CD4-positive, alpha-beta T cell treated with Interleukin-15 for 4 hours (primary cell): ENCODE data around the gene PSMD14.

Experiments
- DNase-seq: peaks from one replicate; pipeline ENCODE4 v3.0.0-alpha.2; 2020; ENCODE audit warnings: low spot score

Gene PSMD14

DNA sequence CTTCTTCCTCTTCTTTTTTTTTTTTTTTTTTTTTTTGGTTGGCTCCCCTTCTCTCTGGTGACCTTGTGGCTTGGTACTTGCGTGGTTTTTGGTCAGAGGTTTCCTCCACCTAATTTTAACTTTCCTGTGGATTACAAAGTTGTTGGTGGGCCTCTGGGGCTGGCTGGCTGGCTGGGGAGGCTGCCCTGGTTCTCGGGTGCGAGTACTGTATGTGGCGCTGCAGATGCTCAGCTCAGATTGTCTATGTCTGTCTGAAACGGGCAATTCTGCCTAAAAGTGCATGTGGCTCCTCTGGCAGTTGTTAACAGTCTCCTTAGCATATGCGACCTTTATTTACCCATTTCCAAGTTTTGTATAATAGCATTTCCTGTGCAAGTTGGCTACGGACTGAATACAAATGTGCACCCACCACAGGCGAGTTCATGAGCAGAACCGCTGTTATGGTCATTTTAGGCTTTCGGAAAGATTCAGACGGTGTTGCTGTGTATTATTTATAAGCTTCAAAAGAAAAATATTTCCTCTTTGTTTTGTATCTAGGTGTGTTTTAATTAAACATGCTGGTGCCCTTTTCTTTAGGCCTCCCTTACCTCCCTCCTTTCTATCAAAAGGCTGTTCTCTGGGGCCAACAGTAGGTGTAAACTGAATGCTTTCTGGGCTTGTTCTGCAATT, 112.3 kb downstream of the PSMD14 start:
- no peak for DNase-seq

DNA sequence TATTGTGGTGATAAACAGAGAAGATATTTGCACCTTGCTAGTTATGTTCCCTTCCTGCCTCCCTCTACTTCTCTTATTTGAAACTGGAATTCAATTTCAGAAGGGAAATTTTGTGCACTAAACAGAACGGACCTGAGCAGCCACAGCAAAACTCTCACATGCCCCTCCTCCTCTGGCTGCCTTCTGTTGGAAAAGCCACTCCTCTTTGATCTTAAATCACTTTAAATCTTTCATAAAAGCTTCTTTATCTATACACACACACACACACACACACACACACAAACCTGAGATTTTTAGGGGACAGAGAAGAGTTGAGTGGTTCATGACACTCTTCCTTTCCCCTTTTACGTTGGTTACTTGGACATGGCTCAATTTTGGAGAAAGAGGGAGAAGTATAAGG, 113.5 kb downstream of the PSMD14 start:
- DNase-seq = no peak

DNA sequence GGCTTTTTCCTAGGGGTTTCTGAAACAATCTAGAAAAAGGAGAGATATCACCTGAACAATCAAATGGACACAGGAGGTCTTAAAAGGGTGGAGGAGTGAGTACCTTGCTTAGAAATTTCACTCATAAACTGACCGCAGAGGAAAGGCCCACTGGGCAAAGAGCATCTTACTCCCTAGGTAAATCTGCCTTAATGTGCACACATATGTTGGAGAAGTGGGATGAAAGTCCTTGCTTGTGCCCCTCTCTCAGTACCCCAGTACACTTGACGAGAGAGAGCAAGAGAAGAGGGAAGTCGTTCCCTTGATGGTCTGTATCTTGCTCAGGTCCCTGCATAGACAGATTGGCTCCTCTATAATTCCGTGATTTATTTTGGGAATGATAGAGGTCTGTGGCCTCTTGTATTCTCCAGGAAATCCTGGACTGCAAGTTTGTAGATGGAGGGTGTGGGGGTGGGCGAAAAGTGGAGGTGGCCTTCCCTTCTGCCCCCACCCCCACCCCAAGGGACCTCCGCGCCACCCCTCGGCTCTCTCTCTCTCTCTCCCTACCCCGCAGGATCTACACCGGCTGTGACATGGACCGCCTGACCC, 114.7 kb downstream of the PSMD14 start:
- DNase-seq = no peak

DNA sequence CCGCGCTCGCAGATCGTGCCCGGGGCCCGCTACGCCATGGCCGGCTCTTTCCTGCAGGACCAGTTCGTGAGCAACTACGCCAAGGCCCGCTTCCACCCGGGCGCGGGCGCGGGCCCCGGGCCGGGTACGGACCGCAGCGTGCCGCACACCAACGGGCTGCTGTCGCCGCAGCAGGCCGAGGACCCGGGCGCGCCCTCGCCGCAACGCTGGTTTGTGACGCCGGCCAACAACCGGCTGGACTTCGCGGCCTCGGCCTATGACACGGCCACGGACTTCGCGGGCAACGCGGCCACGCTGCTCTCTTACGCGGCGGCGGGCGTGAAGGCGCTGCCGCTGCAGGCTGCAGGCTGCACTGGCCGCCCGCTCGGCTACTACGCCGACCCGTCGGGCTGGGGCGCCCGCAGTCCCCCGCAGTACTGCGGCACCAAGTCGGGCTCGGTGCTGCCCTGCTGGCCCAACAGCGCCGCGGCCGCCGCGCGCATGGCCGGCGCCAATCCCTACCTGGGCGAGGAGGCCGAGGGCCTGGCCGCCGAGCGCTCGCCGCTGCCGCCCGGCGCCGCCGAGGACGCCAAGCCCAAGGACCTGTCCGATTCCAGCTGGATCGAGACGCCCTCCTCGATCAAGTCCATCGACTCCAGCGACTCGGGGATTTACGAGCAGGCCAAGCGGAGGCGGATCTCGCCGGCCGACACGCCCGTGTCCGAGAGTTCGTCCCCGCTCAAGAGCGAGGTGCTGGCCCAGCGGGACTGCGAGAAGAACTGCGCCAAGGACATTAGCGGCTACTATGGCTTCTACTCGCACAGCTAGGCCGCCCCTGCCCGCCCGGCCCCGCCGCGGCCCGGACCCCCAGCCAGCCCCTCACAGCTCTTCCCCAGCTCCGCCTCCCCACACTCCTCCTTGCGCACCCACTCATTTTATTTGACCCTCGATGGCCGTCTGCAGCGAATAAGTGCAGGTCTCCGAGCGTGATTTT, 115.5 kb downstream of the PSMD14 start:
- no peak for DNase-seq

DNA sequence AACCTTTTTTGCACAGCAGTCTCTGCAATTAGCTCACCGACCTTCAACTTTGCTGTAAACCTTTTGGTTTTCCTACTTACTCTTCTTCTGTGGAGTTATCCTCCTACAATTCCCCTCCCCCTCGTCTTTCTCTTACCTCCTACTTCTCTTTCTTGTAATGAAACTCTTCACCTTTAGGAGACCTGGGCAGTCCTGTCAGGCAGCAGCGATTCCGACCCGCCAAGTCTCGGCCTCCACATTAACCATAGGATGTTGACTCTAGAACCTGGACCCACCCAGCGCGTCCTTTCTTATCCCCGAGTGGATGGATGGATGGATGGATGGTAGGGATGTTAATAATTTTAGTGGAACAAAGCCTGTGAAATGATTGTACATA, 116.2 kb downstream of the PSMD14 start:
- no peak for DNase-seq

DNA sequence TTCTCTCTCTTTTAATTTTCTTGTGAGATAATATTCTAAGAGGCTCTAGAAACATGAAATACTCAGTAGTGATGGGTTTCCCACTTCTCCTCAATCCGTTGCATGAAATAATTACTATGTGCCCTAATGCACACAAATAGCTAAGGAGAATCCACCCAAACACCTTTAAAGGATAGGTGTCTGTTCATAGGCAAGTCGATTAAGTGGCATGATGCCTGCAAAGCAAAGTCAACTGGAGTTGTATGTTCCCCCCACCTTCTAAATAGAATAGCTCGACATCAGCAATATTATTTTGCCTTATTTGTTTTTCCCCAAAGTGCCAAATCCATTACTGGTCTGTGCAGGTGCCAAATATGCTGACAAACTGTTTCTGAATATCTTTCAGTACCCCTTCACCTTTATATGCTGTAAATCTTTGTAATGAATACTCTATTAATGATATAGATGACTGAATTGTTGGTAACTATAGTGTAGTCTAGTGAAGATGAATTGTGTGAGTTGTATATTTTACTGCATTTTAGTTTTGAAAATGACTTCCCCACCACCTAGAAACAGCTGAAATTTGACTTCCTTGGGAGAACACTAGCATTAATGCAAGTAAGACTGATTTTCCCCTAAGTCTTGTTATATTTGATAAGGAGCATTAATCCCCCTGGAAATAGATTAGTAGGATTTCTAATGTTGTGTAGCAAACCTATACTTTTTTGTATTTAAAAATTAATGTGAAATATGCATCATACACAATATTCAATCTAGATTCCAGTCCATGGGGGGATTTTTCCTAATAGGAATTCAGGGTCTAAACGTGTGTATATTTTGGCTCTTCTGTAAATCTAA, 116.9 kb downstream of the PSMD14 start:
- DNase-seq = no peak

DNA sequence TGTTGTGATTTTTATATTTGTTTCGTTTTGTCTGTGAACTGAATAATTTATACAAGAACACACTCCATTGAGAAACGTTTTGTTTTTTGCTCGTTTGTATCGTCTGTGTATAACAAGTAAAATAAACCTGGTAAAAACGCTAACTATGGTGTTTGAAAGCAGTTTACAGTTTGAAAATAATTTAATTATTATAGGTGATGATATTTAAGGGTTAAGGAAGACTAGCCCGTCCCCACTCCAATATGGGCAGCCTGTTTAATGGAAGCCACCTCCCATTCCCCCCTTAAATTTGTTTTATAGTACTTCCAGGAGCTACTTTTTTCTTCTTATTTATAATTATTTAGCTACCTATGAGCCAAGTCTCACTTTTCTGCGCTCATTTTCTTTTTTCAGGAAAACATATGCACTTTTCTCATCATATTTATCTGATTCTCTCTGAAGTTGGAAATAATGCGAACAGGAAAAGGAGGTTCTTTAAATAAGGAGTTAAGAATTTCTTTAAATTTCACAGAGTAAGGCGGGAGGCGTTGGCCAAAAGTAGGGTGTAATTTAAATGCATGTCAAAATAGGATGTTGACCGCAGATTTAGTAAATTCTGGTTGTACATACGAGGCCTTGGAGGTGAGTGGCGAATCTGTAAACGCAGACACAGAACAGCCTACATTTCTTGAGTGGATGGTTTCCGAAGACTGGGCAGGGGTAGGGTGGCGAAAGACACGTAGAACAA, 117.7 kb downstream of the PSMD14 start:
- DNase-seq = no peak

DNA sequence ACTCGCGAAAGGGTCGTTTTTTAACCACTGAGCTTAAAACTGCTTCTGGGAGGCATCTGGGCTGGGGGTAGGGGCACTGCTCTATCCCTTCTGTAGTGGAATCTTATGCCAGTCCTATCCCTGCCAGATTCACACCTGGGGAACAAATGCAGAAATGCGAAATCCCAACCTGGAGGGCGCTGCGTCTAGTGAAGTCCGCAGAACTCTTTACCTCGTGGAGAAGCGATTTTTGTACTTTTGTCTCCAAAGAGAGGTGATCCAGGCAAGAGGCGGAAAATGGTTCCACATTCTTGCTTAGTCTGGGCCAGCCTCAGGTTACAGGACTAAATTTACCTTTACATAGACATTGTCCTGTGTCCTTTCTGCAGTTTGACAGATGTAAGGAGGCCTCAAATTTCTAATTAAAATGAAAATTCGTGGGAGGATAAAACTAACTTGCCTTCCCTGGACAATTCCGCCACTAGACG, 118.3 kb downstream of the PSMD14 start:
- no peak for DNase-seq

DNA sequence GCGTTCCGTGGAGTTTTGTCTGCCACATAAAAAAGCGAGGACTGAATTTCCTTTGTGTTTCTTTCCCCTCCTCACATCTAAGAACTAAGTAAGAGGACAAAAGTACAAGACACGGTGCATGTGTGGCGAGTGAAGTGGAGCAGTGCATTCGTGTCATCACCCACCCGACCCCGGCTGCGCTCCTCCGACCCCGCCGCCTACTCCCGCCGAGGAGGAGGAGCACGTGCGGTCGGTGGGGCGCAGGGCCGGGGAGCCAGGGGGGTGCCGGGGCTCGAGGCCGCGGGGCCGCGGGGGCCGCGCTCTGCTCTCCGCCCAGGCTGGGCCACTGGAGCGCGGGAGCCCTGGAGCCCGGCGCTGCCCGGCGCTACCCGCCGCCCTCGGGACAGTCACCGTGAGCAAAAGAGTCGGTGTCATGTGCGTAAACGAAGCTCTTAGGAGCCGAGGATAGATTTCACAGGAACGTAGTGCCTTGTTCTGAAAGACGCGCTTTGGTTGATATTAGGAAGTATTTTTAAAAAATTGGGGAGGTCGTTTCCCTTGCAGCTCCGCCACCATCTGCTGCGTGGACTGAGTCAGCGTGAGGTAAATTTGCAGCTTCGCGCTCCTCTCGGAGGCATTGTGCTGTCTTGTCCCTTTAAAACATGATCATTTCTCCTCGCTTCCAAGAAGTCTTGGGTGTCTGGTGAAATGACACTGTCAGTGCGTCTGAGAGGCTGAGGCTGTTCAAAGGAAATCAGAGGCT, 118.9 kb downstream of the PSMD14 start:
- no peak for DNase-seq

DNA sequence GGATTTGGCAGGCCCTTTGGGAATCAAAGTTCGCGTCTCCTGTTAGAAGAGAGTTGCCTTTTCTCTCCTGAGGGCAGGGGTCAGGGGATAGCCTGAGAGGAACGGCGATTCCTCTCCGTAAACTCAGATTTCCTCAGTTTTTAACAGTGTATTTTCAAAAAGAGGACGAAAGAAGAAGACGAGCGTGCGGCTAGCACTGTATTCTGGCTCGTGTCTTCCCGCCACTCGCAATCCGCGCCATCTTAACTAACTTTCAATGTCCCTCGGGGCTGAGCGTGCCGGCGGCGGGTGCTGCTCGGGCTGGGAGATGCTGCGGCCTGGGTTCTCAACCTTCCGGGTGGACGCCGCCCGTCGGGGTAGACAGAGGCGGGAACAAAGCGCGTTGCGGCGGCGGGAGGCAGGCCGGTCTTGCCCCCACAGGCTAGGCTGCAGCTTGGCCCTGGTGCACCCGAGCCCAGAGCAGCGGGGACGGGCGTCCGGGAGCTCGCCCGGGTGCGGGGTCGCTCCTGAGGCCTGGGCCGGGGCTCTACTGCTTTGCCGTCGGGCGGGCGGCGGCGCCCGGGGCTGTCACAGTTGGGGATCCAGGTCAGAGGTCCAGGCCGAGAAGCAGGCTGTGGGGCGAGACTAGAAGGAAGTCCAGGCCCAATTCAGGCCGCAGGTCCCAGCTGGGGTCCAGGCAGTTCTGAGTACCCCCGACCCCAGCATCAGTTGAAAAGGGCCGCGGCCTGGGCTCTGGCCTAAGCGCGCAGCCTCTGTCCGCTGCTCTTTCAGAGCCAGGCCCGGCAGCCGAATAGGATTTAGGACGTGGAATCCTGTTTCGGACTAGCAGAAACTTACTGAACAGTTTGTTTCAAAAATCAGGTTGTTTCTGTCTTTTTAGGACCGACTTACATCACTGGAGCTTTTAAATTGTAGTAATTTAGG, 119.7 kb downstream of the PSMD14 start:
- DNase-seq = no peak

DNA sequence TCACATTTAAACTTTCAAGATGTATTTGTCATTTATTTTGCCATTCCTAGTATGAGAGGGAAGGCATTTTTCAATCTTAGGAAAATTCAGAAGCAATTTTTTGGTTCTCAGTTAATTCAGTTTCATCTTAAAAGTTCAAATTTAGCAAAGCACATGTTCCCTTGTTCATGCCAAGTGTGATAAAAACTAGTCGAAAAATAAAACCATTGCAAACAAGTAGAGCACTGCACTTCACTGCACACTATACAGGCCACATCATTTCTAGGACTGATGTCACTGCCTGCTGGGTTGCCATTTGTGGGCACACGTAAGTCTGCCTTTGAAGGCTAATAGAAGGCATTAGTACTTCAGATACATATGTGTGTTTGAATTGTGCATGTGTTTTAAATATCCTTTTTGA, 122.2 kb downstream of the PSMD14 start:
- no peak for DNase-seq

DNA sequence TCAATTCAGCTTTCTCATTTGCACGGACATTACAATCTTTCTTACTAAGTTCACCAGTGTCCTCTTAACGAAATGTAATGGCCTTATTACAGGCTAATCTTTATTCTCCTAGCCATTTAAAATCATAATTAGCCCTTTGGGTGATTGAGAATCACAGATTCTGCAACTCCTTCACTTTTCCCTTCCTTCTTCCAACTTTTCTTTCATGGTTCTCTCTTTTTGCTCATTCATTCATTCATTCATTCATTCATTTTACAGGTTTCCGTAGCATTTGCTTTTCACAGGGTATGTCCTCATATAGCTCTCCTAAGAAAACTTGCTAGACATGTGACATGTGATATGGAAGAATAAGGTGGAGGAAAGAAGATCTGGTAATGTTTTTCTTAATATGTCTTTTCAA, 123.9 kb downstream of the PSMD14 start:
- DNase-seq = no peak

DNA sequence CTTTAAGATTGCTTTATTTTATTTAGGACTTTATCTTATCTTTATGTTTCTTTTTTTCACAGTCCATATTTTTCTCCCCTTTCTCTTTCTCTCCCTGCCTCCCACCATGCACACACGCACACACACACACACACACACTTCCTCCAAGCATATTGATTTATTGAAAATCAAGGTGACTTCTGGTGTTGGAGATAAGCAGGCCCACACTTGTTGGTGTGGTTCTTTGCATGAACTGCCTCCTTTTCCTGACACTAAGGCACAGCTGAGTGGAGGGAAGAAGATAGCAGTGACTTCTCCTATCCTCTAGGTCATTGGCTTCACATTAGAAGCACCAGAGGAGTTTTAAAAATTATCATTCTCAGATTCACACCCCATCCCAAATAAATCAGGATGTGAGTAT, 125.9 kb downstream of the PSMD14 start:
- DNase-seq = no peak

DNA sequence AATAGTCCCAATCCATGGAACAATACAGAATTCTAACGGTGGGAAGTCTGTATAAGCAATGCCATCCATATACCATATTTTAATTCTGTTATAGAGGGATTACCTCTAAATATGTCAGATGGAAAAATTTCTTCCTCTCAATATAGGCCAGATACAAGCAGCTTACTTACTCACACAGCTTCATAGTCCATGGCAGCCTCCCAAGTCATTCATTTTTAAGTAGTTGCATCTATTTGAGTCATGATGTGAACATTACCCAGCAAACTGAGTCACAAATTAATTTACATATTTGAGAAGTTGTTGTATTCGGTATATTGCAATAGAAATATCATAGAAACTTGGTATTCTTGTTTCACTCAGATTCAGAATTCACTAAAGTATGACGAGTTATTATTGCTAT, 128.2 kb downstream of the PSMD14 start:
- no peak for DNase-seq

DNA sequence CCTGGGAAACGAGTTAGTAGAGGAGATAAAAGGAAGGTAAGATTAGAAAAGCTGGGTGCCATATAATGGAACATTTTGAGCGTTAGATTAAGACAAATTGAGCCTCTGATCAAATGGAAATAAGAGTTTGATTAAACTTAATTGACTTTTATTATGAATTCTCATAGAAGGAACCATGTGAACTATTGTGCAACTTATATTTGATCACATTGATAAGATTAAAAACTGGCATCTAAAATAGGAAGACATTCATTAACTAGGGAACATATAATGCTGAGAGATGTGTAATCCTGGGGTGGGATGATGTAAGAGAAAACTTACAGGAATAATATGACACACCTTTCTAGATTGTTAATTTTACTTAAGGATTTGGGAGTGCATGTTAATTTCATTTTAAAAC, 130.4 kb downstream of the PSMD14 start:
- DNase-seq = no peak

DNA sequence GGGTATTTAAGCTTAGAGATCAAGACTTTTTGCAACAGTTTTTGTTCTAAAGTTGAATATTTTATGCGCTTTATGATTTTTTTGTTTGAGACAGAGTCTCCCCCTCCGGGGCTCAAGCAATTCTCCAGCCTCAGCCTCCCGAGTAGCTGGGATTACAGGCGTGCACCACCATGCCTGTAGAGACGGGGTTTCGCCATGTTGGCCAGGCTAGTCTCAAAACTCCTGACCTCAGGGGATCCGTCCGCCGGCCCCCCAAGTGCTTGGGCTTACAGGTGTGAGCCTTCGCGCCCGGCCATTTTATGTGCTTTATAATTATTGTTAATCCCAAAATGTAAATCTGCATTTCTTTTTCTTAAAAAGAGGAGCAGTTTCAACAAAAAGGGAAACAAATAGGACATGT, 136.9 kb downstream of the PSMD14 start:
- no peak for DNase-seq

DNA sequence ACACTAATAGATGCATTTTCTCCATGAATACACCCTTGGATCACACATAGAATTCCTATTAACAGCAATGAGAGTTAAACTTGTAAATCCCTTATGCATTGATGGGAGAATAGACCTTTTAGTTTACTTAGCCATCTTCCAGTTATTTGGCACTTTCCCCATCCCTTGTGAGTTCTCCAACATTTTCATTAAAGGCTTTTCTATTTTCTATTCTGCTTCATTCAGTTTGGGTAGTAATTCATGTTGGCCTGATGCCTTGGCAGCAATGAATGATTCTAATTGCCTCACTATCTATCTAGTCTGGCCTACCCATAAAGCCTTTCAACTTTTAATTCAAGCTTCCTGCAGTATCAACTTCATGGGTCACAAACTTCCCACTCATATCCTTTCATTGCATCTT, 140.2 kb downstream of the PSMD14 start:
- DNase-seq = no peak
